Anterior cingulate cortex (tissue), 58 donors: Measurements from ENCODE around the gene SDR39U1.

Experiments
- DNase-seq, 58 donors: peaks; one replicate each; lab custom pipeline; 2025; lab: John Stamatoyannopoulos, UW

Gene SDR39U1

GRCh38 chr14:24397639-24398292, 44.8 kb downstream of the SDR39U1 start:
- no peak for DNase-seq

GRCh38 chr14:24395609-24396582, 46.7 kb downstream of the SDR39U1 start:
- no peak for DNase-seq

GRCh38 chr14:24394275-24394674, 48.3 kb downstream of the SDR39U1 start:
- no peak for DNase-seq

GRCh38 chr14:24392325-24393091, 50.1 kb downstream of the SDR39U1 start:
- no peak for DNase-seq

- no peak for DNase-seq
These were observed 51.7 kb downstream of the SDR39U1 start for GRCh38 chr14:24390701-24391468.
